Measurements from ENCODE around the gene COL13A1.

The COL13A1 gene

DNA sequence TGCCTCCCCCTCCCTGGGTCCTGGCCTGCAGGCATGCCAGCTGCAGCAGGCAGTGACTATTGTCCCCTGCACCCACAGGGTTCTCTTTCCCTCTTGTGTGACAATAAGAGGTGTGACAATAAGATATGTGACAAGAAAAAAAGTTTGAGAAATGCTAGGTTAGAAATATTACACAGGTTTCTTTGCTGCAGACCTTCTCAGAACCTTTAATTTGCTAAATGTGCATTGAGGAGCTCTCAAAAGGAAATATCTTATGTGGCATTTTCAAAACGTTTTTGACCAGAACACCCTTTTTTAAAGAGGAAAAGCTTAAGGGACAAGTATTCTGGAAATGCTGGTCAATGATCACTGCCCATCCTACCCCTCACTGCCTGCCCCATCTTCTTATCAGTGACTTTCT is 117.5 kb downstream of the COL13A1 start:
- H3K9me3 ChIP-seq (ENCODE audit: control insufficient read depth, low read length) = no peaks in the 10 kb centered on the region
- H3K36me3 ChIP-seq (ENCODE audit: control insufficient read depth, insufficient read depth, low read length) = no peaks in the 10 kb centered on the region
- no peak overlapping the region for H3K4me3 ChIP-seq (ENCODE audit: insufficient read depth, low read depth, low read length, poor library complexity, severe bottlenecking)
- no peak for DNase-seq
- H3K4me1 ChIP-seq (ENCODE audit: control insufficient read depth, insufficient read depth, low read length, poor library complexity, severe bottlenecking) = no peaks in the 10 kb centered on the region
- no peaks in the 10 kb centered on the region for H3K27me3 ChIP-seq (replicated peaks; ENCODE audit: control insufficient read depth, insufficient read depth, low read length, poor library complexity, severe bottlenecking)
- H3K27ac ChIP-seq (ENCODE audit: insufficient read depth, low read length, poor library complexity, severe bottlenecking) = no peak overlapping the region

DNA sequence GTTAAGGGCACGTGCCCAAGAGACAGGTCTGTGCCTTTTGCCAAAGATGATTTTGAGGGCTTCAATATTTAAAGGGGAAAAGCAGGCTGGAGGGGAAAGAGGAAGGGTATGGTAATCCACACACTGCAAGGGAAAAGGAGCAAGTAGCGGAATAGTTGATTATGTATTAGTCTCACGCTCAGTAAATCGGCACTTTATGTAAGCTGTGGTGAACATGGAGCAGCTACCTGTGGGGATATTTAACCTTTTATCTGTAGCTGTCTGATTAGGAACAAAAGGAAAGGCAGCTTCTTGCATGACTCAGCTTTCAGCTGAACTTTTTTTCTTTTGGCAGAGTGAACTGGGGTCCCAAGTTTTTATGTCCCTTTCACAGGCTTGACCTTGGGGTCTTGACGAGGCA is 123.4 kb downstream of the COL13A1 start:
- no peaks in the 10 kb centered on the region for H3K36me3 ChIP-seq (ENCODE audit: control insufficient read depth, insufficient read depth, low read length)
- no peaks in the 10 kb centered on the region for H3K4me1 ChIP-seq (ENCODE audit: control insufficient read depth, insufficient read depth, low read length, poor library complexity, severe bottlenecking)
- no peak for DNase-seq
- no peaks in the 10 kb centered on the region for H3K27me3 ChIP-seq (replicated peaks; ENCODE audit: control insufficient read depth, insufficient read depth, low read length, poor library complexity, severe bottlenecking)
- H3K4me3 ChIP-seq (ENCODE audit: insufficient read depth, low read depth, low read length, poor library complexity, severe bottlenecking) = no peak overlapping the region
- H3K27ac ChIP-seq (ENCODE audit: insufficient read depth, low read length, poor library complexity, severe bottlenecking) = no peak overlapping the region
- H3K9me3 ChIP-seq (ENCODE audit: control insufficient read depth, low read length) = no peaks in the 10 kb centered on the region

- H3K4me1 ChIP-seq (ENCODE audit: control insufficient read depth, insufficient read depth, low read length, poor library complexity, severe bottlenecking) = no peaks in the 10 kb centered on the region
- H3K27ac ChIP-seq (ENCODE audit: insufficient read depth, low read length, poor library complexity, severe bottlenecking) = no peak overlapping the region
- H3K27me3 ChIP-seq (replicated peaks; ENCODE audit: control insufficient read depth, insufficient read depth, low read length, poor library complexity, severe bottlenecking) = no peaks in the 10 kb centered on the region
- H3K9me3 ChIP-seq (ENCODE audit: control insufficient read depth, low read length) = no peaks in the 10 kb centered on the region
- H3K36me3 ChIP-seq (ENCODE audit: control insufficient read depth, insufficient read depth, low read length) = no peaks in the 10 kb centered on the region
- no peak overlapping the region for H3K4me3 ChIP-seq (ENCODE audit: insufficient read depth, low read depth, low read length, poor library complexity, severe bottlenecking)
- no peak for DNase-seq
These were observed 126.6 kb downstream of the COL13A1 start for GRCh38 chr10:69928339-69928738.

DNA sequence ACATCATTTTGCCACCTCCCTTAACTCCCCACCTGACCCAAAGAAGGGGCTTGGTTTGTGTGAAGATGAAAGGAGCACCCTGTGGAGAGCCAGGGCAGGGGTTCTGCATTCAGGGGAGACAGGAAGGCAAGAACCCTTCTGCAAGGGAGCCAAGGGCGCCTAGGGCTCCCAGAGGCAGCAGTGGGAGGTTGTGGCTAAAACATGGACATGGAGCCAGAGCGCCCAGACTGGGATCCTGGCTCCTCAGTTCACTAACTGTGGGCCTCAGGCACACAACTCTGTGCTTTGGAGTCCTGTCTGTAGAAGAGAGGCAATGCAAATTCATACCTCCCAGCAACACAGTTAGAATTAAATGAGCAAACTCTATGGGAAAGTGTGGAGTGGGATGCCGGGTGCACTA is 127.9 kb downstream of the COL13A1 start:
- DNase-seq = no peak
- Histone ChIP-seq H3K36me3 (ENCODE audit: control insufficient read depth, insufficient read depth, low read length) (no peaks in the 10 kb centered on the region), H3K27me3 (replicated peaks; ENCODE audit: control insufficient read depth, insufficient read depth, low read length, poor library complexity, severe bottlenecking) (no peaks in the 10 kb centered on the region), H3K9me3 (ENCODE audit: control insufficient read depth, low read length) (no peaks in the 10 kb centered on the region), H3K4me1 (ENCODE audit: control insufficient read depth, insufficient read depth, low read length, poor library complexity, severe bottlenecking) (no peaks in the 10 kb centered on the region), H3K27ac (ENCODE audit: insufficient read depth, low read length, poor library complexity, severe bottlenecking) (no peak overlapping the region), H3K4me3 (ENCODE audit: insufficient read depth, low read depth, low read length, poor library complexity, severe bottlenecking) (no peak overlapping the region)

DNA sequence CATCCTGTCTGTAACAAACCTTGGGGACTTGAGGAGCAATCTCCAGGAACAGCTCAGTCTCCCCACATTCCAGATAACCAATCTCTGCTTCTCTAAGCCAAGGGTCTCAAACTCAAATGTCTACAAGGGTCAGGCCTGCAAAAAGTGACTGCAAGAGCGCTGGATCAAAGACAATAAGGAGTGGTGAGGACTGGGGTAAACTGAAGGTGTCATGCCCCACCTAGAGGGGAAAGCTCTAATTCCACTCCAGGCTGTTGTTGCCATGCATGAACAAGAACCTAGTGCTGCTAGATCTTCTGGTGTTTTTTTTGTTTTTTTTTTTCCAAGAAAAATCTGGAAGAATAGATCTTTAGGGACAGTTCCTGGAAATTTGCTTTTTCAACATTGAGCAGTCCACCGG is 133.1 kb downstream of the COL13A1 start:
- Histone ChIP-seq H3K4me1 (ENCODE audit: control insufficient read depth, insufficient read depth, low read length, poor library complexity, severe bottlenecking) (no peaks in the 10 kb centered on the region), H3K9me3 (ENCODE audit: control insufficient read depth, low read length) (no peaks in the 10 kb centered on the region), H3K27me3 (replicated peaks; ENCODE audit: control insufficient read depth, insufficient read depth, low read length, poor library complexity, severe bottlenecking) (no peaks in the 10 kb centered on the region), H3K27ac (ENCODE audit: insufficient read depth, low read length, poor library complexity, severe bottlenecking) (no peak overlapping the region), H3K4me3 (ENCODE audit: insufficient read depth, low read depth, low read length, poor library complexity, severe bottlenecking) (no peak overlapping the region), H3K36me3 (ENCODE audit: control insufficient read depth, insufficient read depth, low read length) (no peaks in the 10 kb centered on the region)
- DNase-seq = no peak

DNA sequence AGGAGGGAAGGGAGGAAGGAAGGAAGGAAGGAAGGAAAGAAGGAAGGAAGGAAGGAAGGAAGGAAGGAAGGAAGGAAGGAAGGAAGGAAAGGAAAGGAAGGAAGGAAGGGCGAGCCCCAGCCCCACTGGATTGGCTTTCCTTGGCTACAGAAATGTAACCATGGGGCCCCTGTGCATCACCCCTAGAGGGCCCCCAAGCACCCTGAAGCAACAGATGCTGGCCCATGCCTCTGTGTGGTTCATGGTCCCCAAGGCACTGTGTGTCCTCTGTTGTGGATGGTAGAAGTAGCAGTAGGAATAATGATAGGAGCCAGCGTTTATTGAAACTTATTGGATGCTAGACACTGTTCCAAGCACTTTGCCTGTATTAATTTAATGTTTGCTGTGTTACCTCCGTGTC is 134.4 kb downstream of the COL13A1 start:
- Histone ChIP-seq H3K4me1 (ENCODE audit: control insufficient read depth, insufficient read depth, low read length, poor library complexity, severe bottlenecking) (no peaks in the 10 kb centered on the region), H3K27me3 (replicated peaks; ENCODE audit: control insufficient read depth, insufficient read depth, low read length, poor library complexity, severe bottlenecking) (no peaks in the 10 kb centered on the region), H3K9me3 (ENCODE audit: control insufficient read depth, low read length) (no peaks in the 10 kb centered on the region), H3K36me3 (ENCODE audit: control insufficient read depth, insufficient read depth, low read length) (no peaks in the 10 kb centered on the region), H3K27ac (ENCODE audit: insufficient read depth, low read length, poor library complexity, severe bottlenecking) (no peak overlapping the region), H3K4me3 (ENCODE audit: insufficient read depth, low read depth, low read length, poor library complexity, severe bottlenecking) (no peak overlapping the region)
- no peak for DNase-seq

DNA sequence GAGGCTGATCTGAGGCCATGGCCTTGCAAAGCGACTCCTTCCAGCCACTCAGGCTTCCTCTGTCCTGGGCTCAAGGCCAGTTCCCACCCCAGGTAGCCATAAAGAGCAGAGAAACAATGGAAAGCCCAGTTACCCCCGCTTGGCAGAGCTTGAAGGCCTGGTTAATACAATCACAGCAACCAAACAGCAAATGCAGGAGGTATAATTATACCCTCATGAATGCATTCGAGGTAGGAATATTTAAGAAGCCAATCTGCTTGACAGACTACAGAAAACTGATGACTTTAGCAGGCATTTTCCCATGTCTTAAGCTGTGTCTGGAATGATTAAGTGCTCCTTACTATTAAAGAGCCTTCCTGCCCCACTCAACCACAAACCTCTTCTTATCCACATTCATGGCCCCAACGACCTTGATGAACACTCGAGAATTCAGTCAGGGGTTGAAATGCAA is 136.9 kb downstream of the COL13A1 start:
- H3K9me3 ChIP-seq (ENCODE audit: control insufficient read depth, low read length) = no peaks in the 10 kb centered on the region
- no peak for DNase-seq
- H3K4me3 ChIP-seq (ENCODE audit: insufficient read depth, low read depth, low read length, poor library complexity, severe bottlenecking) = no peak overlapping the region
- H3K27ac ChIP-seq (ENCODE audit: insufficient read depth, low read length, poor library complexity, severe bottlenecking) = no peak overlapping the region
- no peaks in the 10 kb centered on the region for H3K27me3 ChIP-seq (replicated peaks; ENCODE audit: control insufficient read depth, insufficient read depth, low read length, poor library complexity, severe bottlenecking)
- H3K36me3 ChIP-seq (ENCODE audit: control insufficient read depth, insufficient read depth, low read length) = no peaks in the 10 kb centered on the region
- H3K4me1 ChIP-seq (ENCODE audit: control insufficient read depth, insufficient read depth, low read length, poor library complexity, severe bottlenecking) = no peaks in the 10 kb centered on the region

DNA sequence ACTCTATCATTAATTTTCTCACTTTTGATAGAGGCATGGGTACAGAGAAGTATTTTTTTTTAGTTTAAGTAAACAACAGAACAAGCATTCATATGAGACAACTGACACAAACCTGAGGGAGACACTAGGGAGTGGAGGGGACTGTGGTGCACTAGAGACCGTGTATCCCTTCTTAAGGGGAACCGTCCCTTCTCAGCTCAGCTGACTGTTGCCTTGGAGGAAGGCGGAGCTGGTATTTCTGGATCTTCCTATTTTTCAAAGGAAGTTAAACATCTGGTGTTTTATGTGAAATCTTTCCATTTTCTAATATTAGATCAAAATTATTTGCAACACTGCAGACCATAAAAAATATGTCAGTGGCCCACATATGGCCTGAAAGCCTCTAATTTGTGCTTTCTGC is 137.4 kb downstream of the COL13A1 start:
- no peak overlapping the region for H3K4me3 ChIP-seq (ENCODE audit: insufficient read depth, low read depth, low read length, poor library complexity, severe bottlenecking)
- no peaks in the 10 kb centered on the region for H3K4me1 ChIP-seq (ENCODE audit: control insufficient read depth, insufficient read depth, low read length, poor library complexity, severe bottlenecking)
- no peaks in the 10 kb centered on the region for H3K27me3 ChIP-seq (replicated peaks; ENCODE audit: control insufficient read depth, insufficient read depth, low read length, poor library complexity, severe bottlenecking)
- no peaks in the 10 kb centered on the region for H3K9me3 ChIP-seq (ENCODE audit: control insufficient read depth, low read length)
- H3K36me3 ChIP-seq (ENCODE audit: control insufficient read depth, insufficient read depth, low read length) = no peaks in the 10 kb centered on the region
- no peak for DNase-seq
- no peak overlapping the region for H3K27ac ChIP-seq (ENCODE audit: insufficient read depth, low read length, poor library complexity, severe bottlenecking)

GRCh38 chr10:69939481-69939880 is 137.8 kb downstream of the COL13A1 start:
- DNase-seq = no peak
- H3K4me1 ChIP-seq (ENCODE audit: control insufficient read depth, insufficient read depth, low read length, poor library complexity, severe bottlenecking) = no peaks in the 10 kb centered on the region
- H3K9me3 ChIP-seq (ENCODE audit: control insufficient read depth, low read length) = no peaks in the 10 kb centered on the region
- no peak overlapping the region for H3K27ac ChIP-seq (ENCODE audit: insufficient read depth, low read length, poor library complexity, severe bottlenecking)
- no peaks in the 10 kb centered on the region for H3K27me3 ChIP-seq (replicated peaks; ENCODE audit: control insufficient read depth, insufficient read depth, low read length, poor library complexity, severe bottlenecking)
- H3K36me3 ChIP-seq (ENCODE audit: control insufficient read depth, insufficient read depth, low read length) = no peaks in the 10 kb centered on the region
- H3K4me3 ChIP-seq (ENCODE audit: insufficient read depth, low read depth, low read length, poor library complexity, severe bottlenecking) = no peak overlapping the region

DNA sequence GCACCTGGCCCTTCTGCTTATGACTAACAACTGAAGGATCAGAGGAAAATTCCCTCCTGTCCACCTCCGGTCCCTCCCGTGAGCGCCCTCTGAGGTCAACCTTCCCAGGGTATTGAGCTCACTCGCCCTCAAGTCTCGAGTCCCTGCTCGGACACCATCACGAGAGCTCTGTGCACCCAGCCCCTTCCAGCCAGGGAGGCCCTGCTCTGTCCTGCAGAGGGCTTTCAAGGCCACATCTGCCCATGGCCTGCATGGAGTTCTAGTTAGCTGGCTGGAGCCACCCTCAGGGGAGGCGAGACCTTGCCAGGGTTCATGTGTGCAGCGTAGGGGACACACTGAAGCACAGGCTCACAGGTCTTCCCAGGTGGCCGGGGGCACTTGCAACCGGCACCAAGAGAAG is 140.0 kb downstream of the COL13A1 start:
- H3K4me1 ChIP-seq (ENCODE audit: control insufficient read depth, insufficient read depth, low read length, poor library complexity, severe bottlenecking) = no peaks in the 10 kb centered on the region
- H3K27ac ChIP-seq (ENCODE audit: insufficient read depth, low read length, poor library complexity, severe bottlenecking) = no peak overlapping the region
- H3K36me3 ChIP-seq (ENCODE audit: control insufficient read depth, insufficient read depth, low read length) = no peaks in the 10 kb centered on the region
- H3K4me3 ChIP-seq (ENCODE audit: insufficient read depth, low read depth, low read length, poor library complexity, severe bottlenecking) = no peak overlapping the region
- DNase-seq = no peak
- H3K27me3 ChIP-seq (replicated peaks; ENCODE audit: control insufficient read depth, insufficient read depth, low read length, poor library complexity, severe bottlenecking) = no peaks in the 10 kb centered on the region
- H3K9me3 ChIP-seq (ENCODE audit: control insufficient read depth, low read length) = no peaks in the 10 kb centered on the region

GRCh38 chr10:69943292-69943820 is 141.7 kb downstream of the COL13A1 start:
- H3K27ac ChIP-seq (ENCODE audit: insufficient read depth, low read length, poor library complexity, severe bottlenecking) = no peak overlapping the region
- DNase-seq = no peak
- no peak overlapping the region for H3K4me3 ChIP-seq (ENCODE audit: insufficient read depth, low read depth, low read length, poor library complexity, severe bottlenecking)
- H3K4me1 ChIP-seq (ENCODE audit: control insufficient read depth, insufficient read depth, low read length, poor library complexity, severe bottlenecking) = no peaks in the 10 kb centered on the region
- no peaks in the 10 kb centered on the region for H3K27me3 ChIP-seq (replicated peaks; ENCODE audit: control insufficient read depth, insufficient read depth, low read length, poor library complexity, severe bottlenecking)
- H3K9me3 ChIP-seq (ENCODE audit: control insufficient read depth, low read length) = no peaks in the 10 kb centered on the region
- H3K36me3 ChIP-seq (ENCODE audit: control insufficient read depth, insufficient read depth, low read length) = no peaks in the 10 kb centered on the region
